HG03139 (cell line): ENCODE data around the gene GLP2R.

ENCODE experiments used
- ATAC-seq: cut with Tn5 transposase; IDR thresholded peaks from one replicate; pipeline ENCODE4 v1.9.1; 2021; ENCODE audit not compliant: unreplicated experiment

Gene GLP2R

GRCh38 chr17:9895923-9896322, 70.2 kb downstream of the GLP2R start:
- no peak for ATAC-seq

DNA sequence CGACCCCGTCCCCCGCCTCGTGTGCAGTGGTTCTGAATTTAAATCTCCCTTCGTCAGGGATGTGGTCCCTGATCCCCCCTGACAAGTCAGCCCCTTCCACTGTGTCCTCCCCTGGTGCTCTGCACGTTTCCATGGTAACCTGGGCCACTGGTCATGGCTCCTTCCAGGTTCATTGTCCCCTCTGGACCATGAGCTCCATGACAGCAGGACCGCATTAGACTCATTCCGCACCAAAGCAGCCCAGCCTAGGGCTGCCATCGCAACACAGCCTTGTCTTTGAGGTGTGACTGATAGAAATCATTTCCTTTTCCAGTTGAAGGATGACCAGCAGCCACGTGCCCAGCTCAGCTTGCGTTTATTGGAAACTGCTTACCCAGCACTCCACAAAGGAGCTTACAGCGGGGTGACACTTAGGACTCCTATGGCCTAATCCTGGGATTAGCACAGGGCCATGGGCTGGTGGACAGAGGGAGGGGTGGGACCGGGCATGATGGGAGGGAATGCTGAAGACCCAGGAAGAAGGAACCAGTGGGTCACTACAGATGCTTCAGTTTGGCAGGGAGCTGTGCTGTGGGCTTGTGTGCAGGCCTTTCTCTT, 71.7 kb downstream of the GLP2R start:
- no peak for ATAC-seq

GRCh38 chr17:9898812-9899211, 73.1 kb downstream of the GLP2R start:
- no peak for ATAC-seq

DNA sequence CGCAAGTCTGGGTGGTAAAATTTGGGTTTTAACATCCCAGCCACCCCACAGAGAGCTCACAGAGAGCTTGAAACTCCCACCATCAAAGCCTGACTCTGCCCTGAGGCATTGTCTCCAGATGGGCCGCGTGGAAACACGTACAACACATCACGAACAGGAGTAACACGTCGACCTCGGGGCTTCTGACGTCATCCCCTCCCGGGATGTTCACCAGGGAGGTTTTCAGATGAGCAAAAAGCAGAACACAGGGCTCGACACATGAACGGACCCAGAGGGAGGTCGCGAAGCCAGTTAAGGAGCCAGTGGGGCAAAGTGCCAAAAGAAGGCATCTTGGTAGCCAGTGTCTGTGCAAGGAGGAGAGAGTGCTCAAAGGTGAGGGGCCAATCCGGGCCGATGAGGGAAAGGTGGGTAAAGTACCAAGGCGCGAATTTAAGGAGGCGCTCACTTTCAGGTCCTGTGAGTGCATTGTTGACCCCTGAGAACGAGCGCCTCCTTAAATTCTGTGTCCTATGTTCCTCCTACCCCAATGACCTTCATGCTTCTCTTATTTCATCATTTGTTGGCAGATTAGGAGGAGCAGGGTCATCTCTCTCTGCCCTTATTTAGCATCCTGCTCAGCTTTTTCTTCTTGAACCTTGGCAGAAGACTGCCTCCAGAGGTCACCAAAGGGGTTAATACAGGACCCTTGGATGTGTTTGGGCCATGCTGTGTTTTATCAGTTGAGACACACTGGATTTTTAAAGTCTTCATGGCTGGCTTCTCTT, 73.7 kb downstream of the GLP2R start:
- ATAC-seq = no peak

- no peak for ATAC-seq
These were observed 74.4 kb downstream of the GLP2R start for GRCh38 chr17:9900044-9900594.

GRCh38 chr17:9900784-9901183, 75.1 kb downstream of the GLP2R start:
- ATAC-seq = no peak

DNA sequence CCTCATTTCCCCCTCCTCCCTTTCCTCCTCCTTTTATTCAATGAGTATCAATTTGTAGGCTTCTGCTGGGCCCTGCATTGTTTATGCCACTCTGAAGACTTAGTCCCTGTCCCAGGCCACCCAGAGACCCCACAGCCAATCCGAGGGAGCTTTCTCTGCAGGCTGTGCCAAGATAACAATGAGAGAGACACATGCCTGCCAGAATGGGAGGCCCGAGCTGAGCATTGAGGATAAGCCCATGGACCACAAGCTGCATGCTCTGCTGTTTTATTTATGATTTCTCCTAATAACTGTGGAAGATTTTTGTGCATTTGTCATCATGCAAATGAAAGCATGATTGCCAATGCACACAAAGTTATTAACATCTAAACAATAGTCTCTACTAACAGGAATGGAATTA, 76.4 kb downstream of the GLP2R start:
- no peak for ATAC-seq

- no peak for ATAC-seq
These were observed 78.8 kb downstream of the GLP2R start for GRCh38 chr17:9904277-9905077.

GRCh38 chr17:9905078-9905415, 79.3 kb downstream of the GLP2R start, which contains the start of gene RCVRN:
TSS of gene RCVRN (minus strand) at chr17:9905271. CDS start at chr17:9905180, 91 bp downstream.
- ATAC-seq = no peak

DNA sequence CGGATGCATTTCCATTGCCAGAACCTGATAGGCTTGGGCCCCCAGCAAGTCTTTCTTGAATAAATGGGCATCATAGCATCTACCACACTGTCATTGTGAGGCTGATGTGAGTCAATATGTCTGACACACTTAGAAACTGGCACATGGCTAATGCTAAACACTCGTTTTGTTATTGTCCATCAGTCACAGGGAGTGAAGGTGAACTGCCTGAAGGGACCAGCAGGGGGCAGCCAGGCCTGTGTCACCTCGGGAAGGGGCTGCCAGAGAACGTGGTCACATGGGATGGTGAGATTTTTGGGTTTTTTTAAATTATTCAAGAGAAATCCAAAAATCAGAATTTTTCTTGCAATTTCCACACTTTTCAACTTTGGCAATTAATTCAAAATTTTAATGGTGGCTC, 80.2 kb downstream of the GLP2R start:
- ATAC-seq = no peak

DNA sequence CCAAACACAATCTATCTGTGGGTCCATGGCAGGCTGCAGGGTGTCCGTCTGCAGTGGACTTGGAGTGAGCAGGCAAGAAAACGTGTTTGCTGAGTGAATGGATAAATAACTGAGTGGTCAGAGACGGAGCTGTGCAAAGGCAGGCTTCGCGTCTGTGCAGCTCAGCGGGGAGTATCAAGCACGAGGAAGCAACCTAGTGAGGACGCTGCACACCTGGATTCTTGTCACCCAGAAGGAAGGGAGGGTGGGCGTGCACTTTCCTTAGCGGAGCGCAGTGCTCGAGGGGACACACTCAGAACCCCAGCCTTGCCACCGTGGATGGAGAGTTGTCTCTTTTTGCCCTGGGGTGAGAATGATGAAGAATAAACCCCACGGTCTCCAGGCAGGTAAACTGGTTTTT, 80.9 kb downstream of the GLP2R start:
- ATAC-seq = no peak

DNA sequence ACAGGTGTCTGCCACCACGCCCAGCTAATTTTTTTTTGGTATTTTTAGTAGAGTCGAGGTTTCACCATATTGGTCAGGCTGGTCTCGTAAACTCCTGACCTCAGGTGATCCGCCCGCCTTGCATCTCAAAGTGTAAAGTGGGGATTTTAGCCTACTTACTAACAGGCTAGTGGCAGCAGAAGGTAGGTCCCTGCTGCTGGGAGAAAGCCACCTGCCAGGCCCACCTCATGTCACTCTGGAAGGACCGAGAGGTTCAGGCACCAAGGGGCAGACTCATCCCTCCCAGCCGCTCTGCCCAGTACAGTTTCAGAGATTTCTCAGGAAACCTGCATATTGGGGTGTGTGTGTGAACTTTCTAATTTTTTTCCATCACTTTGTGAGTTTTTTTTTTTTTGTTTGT, 81.4 kb downstream of the GLP2R start:
- no peak for ATAC-seq

DNA sequence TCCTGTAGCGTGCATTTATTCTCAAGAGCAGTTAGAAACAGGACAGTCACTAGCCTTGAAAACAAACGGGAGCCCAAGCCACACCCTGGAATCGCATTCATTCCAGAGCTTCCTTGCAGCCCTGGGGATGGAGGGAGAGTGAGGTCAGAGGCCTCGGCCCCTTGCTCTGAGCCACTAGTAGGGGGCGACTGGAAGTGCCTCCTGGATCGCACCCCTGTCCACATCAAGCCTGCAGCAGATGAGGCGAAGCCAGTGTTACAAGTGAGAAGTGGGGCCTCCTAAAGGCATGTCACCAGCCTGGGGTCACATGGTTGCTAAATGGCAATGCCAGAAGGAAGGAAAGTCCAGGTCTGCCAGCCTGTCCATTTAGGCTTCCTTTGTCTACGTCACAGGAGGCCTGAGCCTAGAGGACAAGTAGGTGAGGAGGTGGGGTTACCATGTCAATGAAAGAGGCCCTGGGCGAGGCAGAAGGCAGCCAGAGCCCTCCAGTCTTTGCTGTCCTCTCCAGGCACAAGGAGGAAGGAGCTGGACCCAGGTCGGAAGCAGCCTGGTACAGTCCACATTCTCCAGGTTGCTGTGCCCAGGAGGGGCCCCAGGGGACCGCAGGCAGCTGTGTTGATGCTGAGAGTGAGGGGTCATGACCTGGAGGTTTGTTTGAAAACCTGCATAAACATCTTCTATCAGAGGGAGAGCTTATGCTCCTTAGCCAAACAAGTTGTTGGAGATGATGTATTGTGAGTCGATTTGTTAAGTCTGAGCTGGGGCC, 82.3 kb downstream of the GLP2R start:
- ATAC-seq = no peak

GRCh38 chr17:9908649-9909042, 82.9 kb downstream of the GLP2R start:
- ATAC-seq = no peak

- no peak for ATAC-seq
These were observed 85.4 kb downstream of the GLP2R start for GRCh38 chr17:9911089-9911488.

- ATAC-seq = no peak
These were observed 86.7 kb downstream of the GLP2R start for GRCh38 chr17:9912121-9913099.

DNA sequence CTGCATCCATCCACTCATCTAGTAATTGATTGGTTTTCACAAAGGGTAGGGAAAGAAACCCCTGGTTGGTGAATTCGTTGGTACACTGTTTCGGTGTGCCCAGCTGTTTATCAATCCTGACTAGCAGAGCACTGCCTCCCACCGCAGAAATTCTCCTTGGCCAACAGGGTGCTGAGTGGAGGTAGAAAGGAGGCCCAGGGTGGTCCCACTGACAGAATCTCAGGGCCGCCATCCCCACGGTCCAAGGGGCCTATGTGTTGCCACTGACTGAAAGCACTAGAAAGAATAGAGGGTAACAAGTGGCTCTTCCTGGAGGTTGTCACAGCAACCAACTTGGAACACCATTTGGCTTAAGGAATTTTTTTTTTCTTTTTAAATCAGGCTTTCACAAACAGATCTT, 87.8 kb downstream of the GLP2R start:
- ATAC-seq = no peak

- no peak for ATAC-seq
These were observed 90.4 kb downstream of the GLP2R start for GRCh38 chr17:9916108-9916507.

- no peak for ATAC-seq
These were observed 91.4 kb downstream of the GLP2R start for GRCh38 chr17:9917131-9917530.

GRCh38 chr17:9917801-9918200, 92.1 kb downstream of the GLP2R start:
- no peak for ATAC-seq
